C4-2B (cell line): ENCODE data around the gene LYPLA2.

ENCODE experiments used
- H3K27ac ChIP-seq: fragments of 450-650 bp; 2 replicates; pipeline ENCODE4 v1.5.1; 2017
- ZFX ChIP-seq: fragments of 450-650 bp; IDR thresholded peaks from 2 replicates; pipeline ENCODE4 v1.6.1; 2017
- TF ChIP-seq, protein P1 (sequence below): fragments of 450-650 bp; conservative IDR thresholded peaks from 2 replicates; pipeline ENCODE4 v1.5.1; 2017; ENCODE audit warnings: mild to moderate bottlenecking

Gene LYPLA2

GRCh38 chr1:23751050-23751814 lies 39.7 kb upstream of the LYPLA2 start:
- H3K27ac ChIP-seq = no peak overlapping the region
- TF ChIP-seq, protein P1, sequence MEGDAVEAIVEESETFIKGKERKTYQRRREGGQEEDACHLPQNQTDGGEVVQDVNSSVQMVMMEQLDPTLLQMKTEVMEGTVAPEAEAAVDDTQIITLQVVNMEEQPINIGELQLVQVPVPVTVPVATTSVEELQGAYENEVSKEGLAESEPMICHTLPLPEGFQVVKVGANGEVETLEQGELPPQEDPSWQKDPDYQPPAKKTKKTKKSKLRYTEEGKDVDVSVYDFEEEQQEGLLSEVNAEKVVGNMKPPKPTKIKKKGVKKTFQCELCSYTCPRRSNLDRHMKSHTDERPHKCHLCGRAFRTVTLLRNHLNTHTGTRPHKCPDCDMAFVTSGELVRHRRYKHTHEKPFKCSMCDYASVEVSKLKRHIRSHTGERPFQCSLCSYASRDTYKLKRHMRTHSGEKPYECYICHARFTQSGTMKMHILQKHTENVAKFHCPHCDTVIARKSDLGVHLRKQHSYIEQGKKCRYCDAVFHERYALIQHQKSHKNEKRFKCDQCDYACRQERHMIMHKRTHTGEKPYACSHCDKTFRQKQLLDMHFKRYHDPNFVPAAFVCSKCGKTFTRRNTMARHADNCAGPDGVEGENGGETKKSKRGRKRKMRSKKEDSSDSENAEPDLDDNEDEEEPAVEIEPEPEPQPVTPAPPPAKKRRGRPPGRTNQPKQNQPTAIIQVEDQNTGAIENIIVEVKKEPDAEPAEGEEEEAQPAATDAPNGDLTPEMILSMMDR = peak; percentile 72
- no peak for TF ChIP-seq ZFX

DNA sequence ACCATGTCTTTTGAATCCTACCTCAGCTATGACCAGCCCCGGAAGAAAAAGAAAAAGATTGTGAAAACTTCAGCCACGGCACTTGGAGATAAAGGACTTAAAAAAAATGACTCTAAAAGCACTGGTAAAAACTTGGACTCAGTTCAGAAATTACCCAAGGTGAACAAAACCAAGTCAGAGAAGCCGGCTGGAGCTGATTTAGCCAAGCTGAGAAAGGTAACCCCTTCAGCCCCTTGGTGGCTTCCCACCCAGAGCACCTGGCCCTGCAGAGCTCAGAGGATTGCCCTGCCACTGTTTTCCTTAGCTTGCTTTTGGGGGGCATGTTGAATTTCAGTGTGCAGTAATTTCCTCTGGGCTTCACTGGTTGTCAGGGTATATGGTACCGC lies 39.1 kb upstream of the LYPLA2 start:
- no peak for TF ChIP-seq ZFX
- TF ChIP-seq, protein P1 = no peak
- H3K27ac ChIP-seq = no peak overlapping the region

DNA sequence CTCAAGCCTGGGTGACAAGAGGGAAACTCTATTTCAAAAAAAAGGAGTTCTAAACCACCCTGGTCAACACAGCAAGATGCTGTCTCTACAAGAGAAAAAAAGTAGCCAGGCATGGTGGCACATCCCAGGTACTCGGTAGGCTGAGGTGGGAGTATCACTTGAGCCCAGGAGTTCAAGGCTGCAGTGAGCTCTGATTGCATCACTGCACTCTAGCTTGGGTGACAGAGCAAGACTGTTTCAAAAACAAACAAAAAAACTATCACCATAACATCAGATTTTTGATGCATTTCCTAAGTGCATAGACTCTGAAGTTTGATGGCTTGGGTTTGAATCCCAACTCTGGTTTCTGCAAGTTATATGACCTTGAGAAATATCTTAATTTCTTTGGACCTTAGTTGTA lies 38.0 kb upstream of the LYPLA2 start:
- H3K27ac ChIP-seq = no peak overlapping the region
- no peak for TF ChIP-seq ZFX
- TF ChIP-seq, protein P1 = no peak

GRCh38 chr1:23756676-23757075 lies 34.3 kb upstream of the LYPLA2 start:
- no peak overlapping the region for H3K27ac ChIP-seq
- TF ChIP-seq, protein P1 = no peak
- no peak for TF ChIP-seq ZFX

DNA sequence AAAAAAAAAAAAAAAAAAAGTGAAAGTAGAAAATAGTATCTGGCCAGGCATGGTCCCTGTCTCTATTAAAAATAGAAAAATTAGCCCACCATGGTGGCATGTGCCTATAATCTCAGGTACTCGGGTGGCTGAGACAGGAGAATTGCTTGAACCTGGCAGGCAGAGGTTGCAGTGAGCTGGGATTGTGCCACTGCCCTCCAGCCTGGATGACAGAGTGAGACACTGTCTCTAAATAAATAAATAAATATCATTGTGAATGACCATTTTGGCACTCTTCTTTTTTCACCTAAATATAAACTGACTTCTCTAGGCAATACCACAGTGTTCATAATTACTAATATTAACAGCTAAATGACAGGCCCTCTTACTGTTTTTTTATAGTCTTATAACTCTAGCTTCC lies 33.1 kb upstream of the LYPLA2 start:
- TF ChIP-seq, protein P1 = no peak
- no peak for TF ChIP-seq ZFX
- H3K27ac ChIP-seq = no peak overlapping the region

GRCh38 chr1:23759277-23759676 lies 31.7 kb upstream of the LYPLA2 start:
- no peak overlapping the region for H3K27ac ChIP-seq
- TF ChIP-seq, protein P1 = no peak
- TF ChIP-seq ZFX = no peak

DNA sequence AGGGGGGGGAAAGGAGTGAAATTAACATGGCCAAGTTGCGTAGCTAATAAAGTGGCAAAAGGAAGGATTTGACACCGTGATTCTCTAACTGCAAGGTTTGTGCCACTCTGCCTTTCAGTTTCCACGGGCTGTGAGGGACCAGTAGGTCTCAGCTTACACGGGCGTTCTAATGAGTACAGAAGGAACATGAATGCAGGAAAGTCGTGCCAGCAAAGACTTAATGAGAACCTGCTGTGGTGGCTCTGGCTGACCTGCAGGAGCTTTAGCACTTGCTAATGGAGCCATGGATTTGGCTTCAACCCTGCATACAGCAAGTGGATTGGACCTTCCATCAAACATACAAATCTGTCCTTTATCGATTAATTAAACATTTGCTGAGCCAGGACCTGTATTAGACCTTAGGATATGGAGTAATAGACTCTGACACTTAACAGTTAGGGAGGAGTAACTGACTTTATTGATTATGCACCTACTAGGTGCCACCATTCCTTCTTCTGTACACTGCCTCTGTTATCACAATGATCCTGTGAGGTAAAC lies 27.8 kb upstream of the LYPLA2 start:
- TF ChIP-seq ZFX = no peak
- TF ChIP-seq, protein P1 = no peak
- H3K27ac ChIP-seq = no peak overlapping the region
